Mononuclear cell (primary cell): ENCODE data around the gene PLD4. TPM values are rescaled to one million over a fixed set of nuclear protein-coding genes. Genes with fewer than 3 reads are reported as not detected.

Experiments used
- H3K27me3 ChIP-seq: 2 replicates; pipeline ENCODE4 v1.6.0; 2011; ENCODE audit warnings: low read length, control low read depth; ENCODE audit not compliant: insufficient read depth
- H3K4me1 ChIP-seq: 2 replicates; pipeline ENCODE4 v1.5.1; 2011; ENCODE audit warnings: mild to moderate bottlenecking, low read length, control low read depth; ENCODE audit not compliant: insufficient read depth
- H3K4me3 ChIP-seq: 2 replicates; pipeline ENCODE4 v1.5.1; 2011; ENCODE audit warnings: mild to moderate bottlenecking, low read length, moderate library complexity
- H3K9me3 ChIP-seq: 2 replicates; pipeline ENCODE4 v1.5.1; 2011; ENCODE audit warnings: low read depth, mild to moderate bottlenecking, control low read depth, low read length
- total RNA-seq: library from RNA; depleted of rRNA; stranded (reverse); fragments of >200 nt; gene quantifications from one replicate; pipeline ENCODE4 v1.2.3, GENCODE V29; 2012

PLD4 gene
- total RNA-seq, 1 donor = 15.3 TPM

DNA sequence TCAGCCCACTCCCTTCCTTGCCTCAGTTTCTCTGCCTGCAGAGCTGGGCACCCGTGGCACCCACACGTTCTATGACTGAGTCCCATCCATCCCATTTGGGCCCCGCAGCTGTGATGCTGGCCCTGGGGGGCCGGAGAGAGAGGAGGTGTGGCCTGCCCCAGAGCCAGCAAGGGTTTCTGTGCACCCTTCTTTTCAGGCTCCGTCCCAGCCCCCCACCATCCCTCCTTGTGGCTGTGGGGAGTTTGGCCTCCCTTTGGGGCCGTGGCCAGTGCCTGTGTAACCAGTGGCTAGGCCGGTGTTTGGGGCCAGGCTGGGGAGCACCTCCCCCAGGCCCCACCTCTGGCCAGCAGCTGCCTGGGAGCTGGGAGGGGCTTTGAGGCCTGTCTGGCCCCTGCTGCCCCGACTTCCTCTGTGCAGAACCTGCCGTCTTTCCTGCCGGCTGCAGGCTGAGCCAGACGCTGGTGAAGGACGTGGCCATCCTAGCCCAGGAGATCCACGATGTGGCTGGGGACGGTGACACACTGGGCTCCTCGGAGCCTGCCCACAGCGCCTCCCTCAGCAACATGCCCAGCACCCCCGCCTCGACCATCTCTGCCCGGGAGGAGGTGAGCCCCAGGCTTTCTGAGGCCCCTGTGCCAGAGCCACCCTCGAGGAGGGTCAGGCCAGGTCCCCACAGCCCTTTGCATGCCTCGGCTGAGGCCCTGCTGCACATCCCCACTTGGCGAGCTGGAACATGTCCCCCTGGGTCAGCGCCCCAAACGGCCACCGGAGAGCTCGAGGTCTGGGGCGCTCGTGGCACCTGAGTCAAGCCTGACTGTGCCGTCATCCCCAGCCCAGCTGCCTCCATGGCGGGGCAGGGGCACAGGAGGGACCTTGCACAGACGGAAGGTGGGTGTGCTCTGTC lies 31.9 kb upstream of the PLD4 start:
- no peaks in the 10 kb centered on the region for H3K4me1 ChIP-seq
- H3K27me3 ChIP-seq = no peaks in the 10 kb centered on the region
- no peak overlapping the region for H3K4me3 ChIP-seq
- no peaks in the 10 kb centered on the region for H3K9me3 ChIP-seq

DNA sequence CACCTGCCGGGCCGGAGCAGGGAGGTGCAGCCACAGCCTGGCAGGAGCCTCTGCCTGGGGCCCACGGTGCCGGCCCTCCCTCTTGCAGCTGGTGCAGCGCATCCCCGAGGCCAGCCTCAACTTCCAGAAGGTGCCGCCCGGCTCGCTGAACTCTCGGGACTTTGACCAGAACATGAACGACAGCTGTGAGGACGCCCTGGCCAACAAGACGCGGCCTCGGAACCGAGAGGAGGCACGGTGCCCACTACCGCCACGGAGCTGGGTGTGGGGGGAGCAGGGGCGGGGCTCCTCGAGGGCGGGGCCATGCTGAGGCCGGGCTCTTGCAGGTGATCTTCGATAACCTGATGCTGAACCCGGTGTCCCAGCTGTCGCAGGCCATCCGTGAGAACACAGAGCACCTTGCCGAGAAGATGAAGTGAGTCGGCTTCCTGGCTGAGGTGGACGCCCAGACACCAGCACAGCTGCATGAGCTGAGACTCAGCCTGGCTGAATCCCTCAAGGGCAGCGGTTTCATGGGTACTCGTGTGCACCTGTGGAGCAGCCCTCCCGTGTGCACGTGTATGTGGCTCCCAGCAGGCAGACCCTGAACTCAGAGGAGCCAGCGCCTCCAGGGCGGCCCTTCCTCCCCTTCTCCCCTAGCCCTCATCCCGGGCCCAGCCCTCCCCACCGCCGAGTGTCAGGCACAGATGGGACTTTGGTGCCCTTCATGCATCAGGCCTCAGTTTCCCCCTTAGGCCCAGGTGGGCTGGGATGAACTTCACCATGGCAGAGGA lies 31.1 kb upstream of the PLD4 start:
- H3K4me3 ChIP-seq = no peak overlapping the region
- H3K27me3 ChIP-seq = no peaks in the 10 kb centered on the region
- no peaks in the 10 kb centered on the region for H3K9me3 ChIP-seq
- no peaks in the 10 kb centered on the region for H3K4me1 ChIP-seq

DNA sequence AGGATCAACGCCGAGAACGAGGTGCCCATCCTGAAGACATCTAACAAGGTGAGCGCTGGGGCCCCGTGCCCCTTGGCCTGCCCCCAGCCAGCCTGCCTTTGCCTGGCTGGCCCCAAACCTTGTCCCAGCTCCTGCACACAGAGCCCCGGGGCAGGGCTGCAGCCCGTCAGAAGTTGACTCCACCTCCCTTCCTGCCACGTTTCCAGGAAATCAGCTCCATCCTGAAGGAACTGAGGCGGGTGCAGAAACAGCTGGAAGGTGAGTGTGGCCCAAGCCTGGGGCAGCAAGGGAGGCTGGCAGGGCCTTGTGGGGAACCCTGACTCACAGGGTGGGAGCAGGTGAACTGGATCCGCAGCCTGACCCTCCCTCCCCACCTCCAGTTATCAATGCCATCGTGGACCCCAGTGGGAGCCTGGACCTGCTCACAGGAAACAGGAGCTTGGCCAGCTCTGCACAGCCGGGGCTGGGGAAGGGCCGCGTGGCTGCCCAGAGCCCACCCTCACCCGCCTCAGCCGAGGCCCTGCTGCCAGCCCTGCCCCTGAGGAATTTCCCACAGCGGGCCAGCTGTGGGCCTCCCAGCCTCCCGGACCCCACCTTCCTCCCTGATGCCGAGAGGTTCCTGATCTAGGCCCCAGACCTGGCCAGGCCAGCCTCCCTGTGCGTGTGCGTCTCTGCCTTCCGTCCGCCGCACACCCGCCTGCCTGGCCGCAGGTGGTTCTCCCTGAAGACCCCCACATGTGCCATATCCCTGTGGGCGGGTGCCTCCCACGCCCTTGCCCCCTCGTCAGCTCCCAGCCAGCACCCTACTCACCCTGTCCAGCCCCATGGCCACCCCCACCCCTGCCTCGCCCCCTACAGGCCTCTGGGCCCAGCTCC lies 30.1 kb upstream of the PLD4 start:
- Histone ChIP-seq H3K27me3 (no peaks in the 10 kb centered on the region), H3K4me1 (no peaks in the 10 kb centered on the region), H3K9me3 (no peaks in the 10 kb centered on the region), H3K4me3 (no peak overlapping the region)

DNA sequence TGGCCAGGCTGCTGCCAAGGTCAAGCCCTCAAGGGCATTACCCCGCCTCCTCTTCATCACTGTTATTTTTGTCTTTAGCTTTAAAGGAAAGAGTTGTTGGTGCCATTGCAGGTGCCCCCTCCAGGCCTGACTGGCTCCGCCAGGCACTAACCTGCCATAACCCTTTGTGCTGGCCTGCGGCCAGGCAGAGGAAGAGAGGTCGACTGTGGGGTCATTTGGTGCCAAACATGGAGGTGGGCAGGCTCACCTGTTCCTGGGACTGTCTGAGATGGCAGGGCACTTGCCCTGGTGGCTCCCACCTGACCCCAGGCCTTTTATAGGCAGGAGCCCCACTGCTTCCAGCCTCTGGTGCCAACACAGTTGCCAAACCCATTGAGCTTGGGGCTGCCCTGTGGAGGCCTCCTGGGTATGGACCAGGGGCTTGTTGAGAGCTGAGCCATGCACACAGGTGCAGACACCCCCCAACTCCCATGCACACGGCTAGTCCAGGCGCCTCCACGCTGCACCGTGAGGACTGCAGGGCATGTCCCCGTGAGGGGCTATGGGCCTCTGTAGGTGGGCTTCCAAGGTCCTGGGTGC lies 29.4 kb upstream of the PLD4 start:
- Histone ChIP-seq H3K4me3 (no peak overlapping the region), H3K9me3 (no peaks in the 10 kb centered on the region), H3K27me3 (no peaks in the 10 kb centered on the region), H3K4me1 (no peaks in the 10 kb centered on the region)

DNA sequence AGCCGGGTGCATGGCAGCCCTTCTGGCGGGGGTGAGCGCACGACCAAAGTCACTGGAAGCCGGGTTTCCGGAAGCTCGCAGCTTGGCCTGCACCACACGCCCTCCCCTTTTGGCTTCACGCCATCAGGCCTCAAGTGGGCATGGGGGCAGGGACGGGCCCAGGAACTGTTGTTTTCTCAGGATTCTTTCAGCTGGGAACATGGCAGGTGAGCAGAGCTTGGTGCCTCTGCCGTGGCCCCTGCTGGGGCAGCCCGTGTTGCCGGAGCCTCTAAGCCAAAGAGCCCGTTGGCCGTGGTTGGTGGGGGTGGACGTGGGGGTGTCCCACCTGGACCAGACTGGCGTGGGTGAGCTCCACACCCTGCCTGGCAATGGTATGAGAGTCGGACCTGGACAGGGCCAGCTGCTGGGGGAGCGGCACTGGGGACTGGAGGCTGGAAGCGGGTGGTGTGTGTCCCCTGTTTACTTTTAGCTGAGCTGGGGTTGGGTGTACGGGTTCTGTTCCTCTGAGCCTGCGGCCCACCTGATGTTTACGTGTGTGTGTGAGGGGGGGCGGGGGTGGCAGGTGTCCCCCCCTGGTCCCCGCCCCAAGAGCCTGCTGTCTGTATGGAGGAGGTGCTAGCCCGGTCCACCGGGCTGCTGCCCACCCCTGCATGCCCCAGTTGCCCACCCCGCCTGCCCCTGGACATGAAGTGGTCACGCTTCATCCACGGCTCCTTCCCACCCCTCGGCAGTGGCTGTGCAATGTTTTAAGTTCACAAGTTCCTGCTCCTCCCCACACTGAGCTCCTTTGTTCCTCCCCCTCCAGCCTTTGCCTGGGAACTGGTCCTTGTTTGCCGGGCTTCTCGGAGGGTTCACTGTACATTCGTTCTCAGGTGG lies 28.7 kb upstream of the PLD4 start:
- no peaks in the 10 kb centered on the region for H3K27me3 ChIP-seq
- no peak overlapping the region for H3K4me3 ChIP-seq
- no peaks in the 10 kb centered on the region for H3K9me3 ChIP-seq
- H3K4me1 ChIP-seq = no peaks in the 10 kb centered on the region

DNA sequence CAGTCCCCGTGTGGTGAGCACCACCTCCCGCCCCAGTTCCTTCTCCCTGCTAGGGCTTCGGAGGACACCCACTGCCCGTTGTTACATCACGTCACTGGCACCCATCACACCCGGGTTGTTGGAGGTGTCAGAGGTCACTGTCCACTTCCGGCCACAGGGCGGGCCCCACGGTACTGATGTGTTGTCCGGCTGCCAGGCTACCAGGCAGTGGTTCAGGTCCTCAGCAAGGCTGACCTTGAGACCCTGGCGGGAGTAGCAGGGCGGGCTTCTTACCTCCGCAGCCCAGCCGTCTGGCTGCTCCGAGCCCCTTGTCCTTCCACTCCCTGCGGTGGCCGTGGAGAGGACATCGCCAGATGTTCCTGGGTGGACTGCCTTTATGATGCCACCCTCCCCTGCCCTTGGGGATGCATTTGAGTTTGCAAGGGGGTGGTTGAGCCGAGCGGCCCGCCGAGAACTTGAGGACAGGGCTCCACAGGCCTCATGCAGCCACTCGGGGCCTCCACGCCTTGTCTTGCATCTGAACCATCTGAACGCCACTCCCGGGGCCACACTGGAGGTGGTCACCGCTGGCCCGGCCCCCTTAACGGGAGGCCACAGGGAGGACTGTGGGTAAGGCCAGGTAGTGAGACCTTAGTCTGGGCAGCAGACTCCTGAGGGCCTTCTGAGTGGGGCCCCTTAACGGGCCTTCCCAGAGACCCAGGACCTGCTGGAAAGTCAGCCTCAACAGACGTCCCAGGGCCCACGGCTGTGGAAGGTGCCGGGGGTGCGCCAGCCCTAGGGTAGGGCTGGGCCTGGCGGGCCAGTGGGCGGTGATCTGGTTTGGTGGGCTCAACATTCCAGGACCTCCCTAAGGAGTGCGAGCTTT lies 27.1 kb upstream of the PLD4 start:
- Histone ChIP-seq H3K4me3 (no peak overlapping the region), H3K9me3 (no peaks in the 10 kb centered on the region), H3K27me3 (no peaks in the 10 kb centered on the region), H3K4me1 (no peaks in the 10 kb centered on the region)

DNA sequence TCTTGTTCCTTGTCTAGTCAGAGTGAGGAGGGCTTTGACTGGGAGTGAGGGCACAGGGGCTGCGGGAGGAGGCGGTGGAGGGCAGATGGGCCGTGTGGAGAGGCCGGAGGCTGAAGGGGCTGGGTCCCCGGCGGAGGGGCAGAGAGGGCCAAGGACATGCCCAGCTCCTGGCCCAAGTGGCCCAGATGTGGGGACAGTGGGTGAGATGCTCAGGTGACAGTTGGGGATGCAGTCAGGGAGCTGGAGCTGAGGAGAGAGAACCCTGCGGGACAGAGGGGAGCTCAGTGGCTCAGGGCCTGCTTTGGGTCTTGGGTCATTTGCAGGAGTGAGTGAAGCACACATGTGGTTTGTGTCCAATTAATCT lies 26.5 kb upstream of the PLD4 start:
- Histone ChIP-seq H3K4me1 (no peaks in the 10 kb centered on the region), H3K4me3 (no peak overlapping the region), H3K27me3 (no peaks in the 10 kb centered on the region), H3K9me3 (no peaks in the 10 kb centered on the region)

DNA sequence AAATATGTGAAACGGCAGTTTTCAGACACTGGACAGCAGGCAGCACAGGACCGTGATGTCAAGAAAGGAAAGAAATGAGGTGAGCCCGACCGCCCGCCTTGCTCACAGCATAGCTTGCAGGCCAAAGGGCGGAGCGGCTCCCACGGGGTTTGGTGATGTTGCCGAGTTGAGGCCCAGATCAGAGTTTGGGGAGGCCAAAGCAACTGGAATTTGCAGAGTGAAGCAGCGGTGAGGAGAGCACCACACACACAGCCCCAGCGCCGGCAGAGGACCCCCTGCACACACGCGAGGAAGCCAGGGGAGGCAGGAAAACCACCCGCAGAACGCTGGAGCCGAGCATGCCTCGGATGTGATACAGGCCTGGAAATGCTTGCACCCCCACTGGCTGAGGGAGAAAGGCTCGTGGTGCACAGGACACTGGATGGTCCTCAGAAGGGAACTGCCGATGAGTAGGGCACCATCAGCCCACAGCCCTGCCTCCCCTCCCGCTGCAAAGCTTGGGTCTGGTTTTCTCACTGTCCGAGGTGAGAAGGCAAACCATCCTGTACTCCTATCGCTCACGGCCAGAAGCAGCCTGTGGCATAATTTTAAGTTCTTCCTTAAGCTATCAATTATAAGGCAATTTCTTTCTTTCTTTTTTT lies 25.7 kb upstream of the PLD4 start:
- no peaks in the 10 kb centered on the region for H3K9me3 ChIP-seq
- H3K4me3 ChIP-seq = no peak overlapping the region
- H3K27me3 ChIP-seq = peaks cover 4% of the 10 kb centered on the region
- H3K4me1 ChIP-seq = no peaks in the 10 kb centered on the region

DNA sequence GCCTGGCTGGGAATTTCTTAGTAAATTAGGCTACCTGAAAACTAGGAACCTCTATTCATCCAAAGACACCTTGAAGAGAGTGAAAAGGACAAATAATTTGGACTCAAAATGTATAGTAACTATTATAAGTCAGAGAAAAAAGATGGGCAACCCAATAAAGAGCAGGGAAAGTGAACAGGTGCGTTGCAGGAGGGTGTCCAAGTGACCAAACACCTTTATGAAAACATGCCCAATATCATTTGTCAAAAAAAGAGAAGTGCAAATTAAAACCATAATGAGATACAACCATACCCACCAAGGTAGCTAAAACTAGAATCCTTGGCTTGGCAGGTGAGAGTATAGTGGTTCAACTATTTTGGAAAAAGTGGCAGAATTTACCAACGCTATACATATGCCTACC lies 24.9 kb upstream of the PLD4 start:
- Histone ChIP-seq H3K4me3 (no peak overlapping the region), H3K4me1 (no peaks in the 10 kb centered on the region), H3K27me3 (peaks cover 12% of the 10 kb centered on the region), H3K9me3 (no peaks in the 10 kb centered on the region)

DNA sequence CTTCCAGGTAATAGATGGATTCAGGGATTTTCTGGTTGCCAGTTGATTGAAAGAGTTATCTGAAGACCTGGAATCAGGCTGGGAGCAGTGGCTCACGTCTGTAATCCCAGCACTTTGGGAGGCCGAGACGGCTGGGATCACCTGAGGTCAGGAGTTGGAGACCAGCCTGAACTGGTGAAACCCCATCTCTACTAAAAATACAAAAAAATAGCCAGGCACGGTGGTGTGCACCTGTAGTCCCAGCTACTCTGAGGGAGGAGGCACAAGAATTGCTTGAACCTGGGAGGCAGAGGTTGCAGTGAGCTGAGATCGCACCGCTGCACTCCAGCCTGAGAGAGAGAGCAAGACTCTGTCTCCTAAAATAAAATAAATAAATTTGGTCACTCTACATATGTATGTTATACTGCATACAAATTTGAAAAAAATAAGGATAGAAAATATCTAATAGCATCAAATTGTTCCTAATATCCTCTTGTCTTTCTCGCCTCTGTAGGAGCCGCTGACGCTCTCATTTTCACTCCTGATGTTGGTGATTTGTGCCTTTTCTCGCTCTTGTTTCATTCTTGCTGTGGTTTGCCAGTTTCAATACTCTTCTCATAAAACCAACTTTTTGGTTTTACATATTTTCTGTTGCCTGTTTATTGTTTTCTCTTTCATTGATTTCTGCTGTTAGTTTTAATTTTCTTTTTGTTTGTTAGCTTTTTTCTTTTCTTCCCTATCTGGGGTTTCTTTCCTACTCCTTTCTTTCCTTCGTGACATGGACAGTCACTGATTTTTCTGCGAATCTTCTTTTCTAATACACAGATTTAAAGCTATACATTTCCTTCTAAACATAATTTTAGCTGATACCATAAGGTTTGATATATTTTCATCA lies 23.8 kb upstream of the PLD4 start:
- Histone ChIP-seq H3K4me3 (no peak overlapping the region), H3K4me1 (no peaks in the 10 kb centered on the region), H3K9me3 (no peaks in the 10 kb centered on the region), H3K27me3 (peaks cover 13% of the 10 kb centered on the region)

DNA sequence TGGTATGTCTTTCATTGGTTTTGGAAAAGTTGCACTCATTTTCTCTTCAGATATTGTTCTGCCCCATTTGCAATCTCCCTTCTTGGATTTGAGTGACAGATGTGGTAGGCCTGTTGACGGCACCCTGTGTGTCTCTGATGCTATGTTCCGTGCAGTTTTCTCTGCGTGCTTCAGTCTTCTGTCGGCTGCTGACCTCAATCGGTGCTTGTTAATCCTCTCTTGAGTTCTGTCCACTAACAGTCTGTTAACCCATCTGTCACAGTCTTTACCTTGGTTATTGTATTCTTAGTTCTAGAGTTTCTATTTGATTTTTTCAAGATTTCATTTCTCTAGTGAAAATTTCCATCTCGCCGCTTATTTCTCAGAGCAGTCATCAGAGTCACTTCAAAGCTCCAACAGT lies 20.7 kb upstream of the PLD4 start:
- Histone ChIP-seq H3K4me3 (no peak overlapping the region), H3K27me3 (peaks cover 20% of the 10 kb centered on the region)

More for the DNA sequence above, 20.7 kb upstream of the PLD4 start:
- no peaks in the 10 kb centered on the region for H3K9me3 ChIP-seq
- no peaks in the 10 kb centered on the region for H3K4me1 ChIP-seq
